ENCODE measurements around the gene APMAP. TPM values are rescaled to one million over a fixed set of nuclear protein-coding genes. Genes with fewer than 3 reads are reported as not detected.

The APMAP gene
- total RNA-seq, 2 experiments from 2014 or later, result 27.7 to 28.0 TPM

- no peak overlapping the region for H3K4me2 ChIP-seq (ENCODE audit: low read length)
- peaks cover 14% of the 10 kb centered on the region; the same call in 1 of the 2 replicates for H3K9me3 ChIP-seq (ENCODE audit: low read length)
- intact Hi-C loops (cut with micrococcal nuclease; ENCODE audit: unreplicated experiment), result no loop called here
- ChIA-PET POLR2A (interaction anchor here (1.0 kb wide), 1 partner anchor 11 kb away, joined by 3 read pairs; no protein-coding TSS in a partner anchor), CTCF (ENCODE audit: unreplicated experiment) (no interaction called here)
- H3K27ac ChIP-seq (ENCODE audit: low read depth, low read length, poor library complexity, severe bottlenecking), result no peak overlapping the region
- no peaks in the 10 kb centered on the region for H4K20me1 ChIP-seq (ENCODE audit: insufficient read depth, low read length)
- H3K4me3 ChIP-seq (ENCODE audit: low read depth, low read length, poor library complexity, severe bottlenecking), result no peak overlapping the region
- no TSS peak for BruUV-seq (replicated peaks)
- no peak for DNase-seq (ENCODE audit: low spot score)
- TF ChIP-seq CTCF (conservative IDR thresholded peaks at IDR 0.05; ENCODE audit: low read length) (no peak), EZH2phosphoT487 (IDR thresholded peaks at IDR 0.05; ENCODE audit: borderline replicate concordance, low read depth, low read length) (no peak)
- no peaks in the 10 kb centered on the region for H3K4me1 ChIP-seq (ENCODE audit: insufficient read depth, low read length, poor library complexity, severe bottlenecking)
- peaks cover 90% of the 10 kb centered on the region for H3K36me3 ChIP-seq (ENCODE audit: insufficient read depth, low read length)
- H2AFZ ChIP-seq (ENCODE audit: low read length), result no peak overlapping the region
- no peaks in the 10 kb centered on the region for H3K9me2 ChIP-seq (ENCODE audit: insufficient read depth, low read length)
- no peaks in the 10 kb centered on the region for H3K79me2 ChIP-seq (ENCODE audit: insufficient read depth, low read depth, low read length)
Measured at GRCh38 chr20:24979036-24979960, 13.3 kb downstream of the APMAP start.

- Histone ChIP-seq H4K20me1 (ENCODE audit: insufficient read depth, low read length) (no peaks in the 10 kb centered on the region), H3K36me3 (ENCODE audit: insufficient read depth, low read length) (peaks cover 90% of the 10 kb centered on the region), H3K4me3 (ENCODE audit: low read depth, low read length, poor library complexity, severe bottlenecking) (no peak overlapping the region), H3K9me3 (ENCODE audit: low read length) (peaks cover 14% of the 10 kb centered on the region; the same call in 1 of the 2 replicates), H3K27ac (ENCODE audit: low read depth, low read length, poor library complexity, severe bottlenecking) (no peak overlapping the region), H3K9me2 (ENCODE audit: insufficient read depth, low read length) (no peaks in the 10 kb centered on the region), H3K79me2 (ENCODE audit: insufficient read depth, low read depth, low read length) (no peaks in the 10 kb centered on the region), H3K4me1 (ENCODE audit: insufficient read depth, low read length, poor library complexity, severe bottlenecking) (no peaks in the 10 kb centered on the region), H2AFZ (ENCODE audit: low read length) (no peak overlapping the region), H3K4me2 (ENCODE audit: low read length) (no peak overlapping the region)
- BruUV-seq (replicated peaks), result no TSS peak
- no peak for DNase-seq (ENCODE audit: low spot score)
- POLR2A ChIA-PET, result interaction anchor here (0.6 to 1.2 kb wide), 2 partner anchors 15 to 947 kb away, joined by 3 read pairs; no protein-coding TSS in a partner anchor
- intact Hi-C loops (cut with micrococcal nuclease; ENCODE audit: unreplicated experiment), result no loop called here
- CTCF ChIA-PET (ENCODE audit: unreplicated experiment), result no interaction called here
- TF ChIP-seq CTCF (conservative IDR thresholded peaks at IDR 0.05; ENCODE audit: low read length), result no peak
- no peak for TF ChIP-seq EZH2phosphoT487 (IDR thresholded peaks at IDR 0.05; ENCODE audit: borderline replicate concordance, low read depth, low read length)
Measured at GRCh38 chr20:24978513-24978912, 14.0 kb downstream of the APMAP start.

- no TSS peak for BruUV-seq (replicated peaks)
- POLR2A ChIA-PET, result interaction anchor here (1.2 kb wide), 1 partner anchor 16 kb away, joined by 3 read pairs; no protein-coding TSS in a partner anchor
- Histone ChIP-seq H2AFZ (ENCODE audit: low read length) (no peak overlapping the region), H3K36me3 (ENCODE audit: insufficient read depth, low read length) (peaks cover 89% of the 10 kb centered on the region), H3K9me2 (ENCODE audit: insufficient read depth, low read length) (no peaks in the 10 kb centered on the region), H3K4me1 (ENCODE audit: insufficient read depth, low read length, poor library complexity, severe bottlenecking) (no peaks in the 10 kb centered on the region), H3K79me2 (ENCODE audit: insufficient read depth, low read depth, low read length) (no peaks in the 10 kb centered on the region), H3K9me3 (ENCODE audit: low read length) (peaks cover 14% of the 10 kb centered on the region; the same call in 1 of the 2 replicates), H3K4me3 (ENCODE audit: low read depth, low read length, poor library complexity, severe bottlenecking) (no peak overlapping the region), H4K20me1 (ENCODE audit: insufficient read depth, low read length) (no peaks in the 10 kb centered on the region), H3K4me2 (ENCODE audit: low read length) (no peak overlapping the region), H3K27ac (ENCODE audit: low read depth, low read length, poor library complexity, severe bottlenecking) (no peak overlapping the region)
- CTCF ChIA-PET (ENCODE audit: unreplicated experiment), result no interaction called here
- TF ChIP-seq EZH2phosphoT487 (IDR thresholded peaks at IDR 0.05; ENCODE audit: borderline replicate concordance, low read depth, low read length), result no peak
- TF ChIP-seq CTCF (conservative IDR thresholded peaks at IDR 0.05; ENCODE audit: low read length), result no peak
- no peak for DNase-seq (ENCODE audit: low spot score)
- intact Hi-C loops (cut with micrococcal nuclease; ENCODE audit: unreplicated experiment), result no loop called here
Measured at GRCh38 chr20:24977797-24978196, 14.8 kb downstream of the APMAP start.
